GM19372 (cell line): ENCODE data around the gene RTF2.

Source experiments
- ATAC-seq: cut with Tn5 transposase; IDR thresholded peaks from one replicate; pipeline ENCODE4 v1.9.1; 2021; ENCODE audit warnings: mild to moderate bottlenecking, low read depth, moderate library complexity; ENCODE audit not compliant: unreplicated experiment

RTF2 gene

DNA sequence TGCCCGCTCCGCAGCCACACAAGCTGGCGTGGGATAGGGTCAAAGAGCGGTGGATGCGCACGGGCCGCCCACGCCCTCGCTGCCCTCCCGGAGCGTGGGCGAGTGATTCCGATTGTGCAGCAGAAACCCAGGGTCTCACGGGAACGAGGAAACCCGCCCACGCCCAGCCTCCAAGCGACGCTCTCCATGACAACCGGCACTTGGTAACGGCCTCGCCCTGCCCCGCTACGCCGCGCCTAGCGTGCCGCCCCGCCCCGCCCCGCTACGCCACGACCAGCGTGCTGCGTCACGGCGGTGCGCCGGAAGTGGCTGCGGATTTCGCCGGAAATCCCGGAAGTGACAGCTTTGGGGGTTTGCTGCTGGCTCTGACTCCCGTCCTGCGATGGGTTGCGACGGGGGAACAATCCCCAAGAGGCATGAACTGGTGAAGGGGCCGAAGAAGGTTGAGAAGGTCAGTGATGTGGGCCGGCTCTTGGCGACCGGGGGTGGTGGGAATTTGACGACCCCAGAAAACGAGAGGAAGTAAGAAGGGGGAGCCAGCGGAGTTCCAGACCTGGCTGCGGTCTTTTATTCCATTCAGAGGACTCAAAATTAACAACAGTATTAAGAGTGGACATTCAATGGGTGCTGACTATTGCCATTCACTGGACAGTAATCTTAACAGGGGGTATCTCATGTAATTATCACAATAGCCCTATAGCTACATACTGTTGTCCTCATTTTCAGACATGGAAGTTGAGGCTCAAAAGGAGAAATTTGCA is at the start of gene RTF2:
Gene RTF2, plus strand, starts transcription at position 312 of the 761 bp plus-strand sequence. Its CDS starts 71 bp downstream, at position 383.
- peak; percentile 98 for ATAC-seq

GRCh38 chr20:56420028-56420427 is 48.4 kb upstream of the RTF2 start:
- no peak for ATAC-seq

DNA sequence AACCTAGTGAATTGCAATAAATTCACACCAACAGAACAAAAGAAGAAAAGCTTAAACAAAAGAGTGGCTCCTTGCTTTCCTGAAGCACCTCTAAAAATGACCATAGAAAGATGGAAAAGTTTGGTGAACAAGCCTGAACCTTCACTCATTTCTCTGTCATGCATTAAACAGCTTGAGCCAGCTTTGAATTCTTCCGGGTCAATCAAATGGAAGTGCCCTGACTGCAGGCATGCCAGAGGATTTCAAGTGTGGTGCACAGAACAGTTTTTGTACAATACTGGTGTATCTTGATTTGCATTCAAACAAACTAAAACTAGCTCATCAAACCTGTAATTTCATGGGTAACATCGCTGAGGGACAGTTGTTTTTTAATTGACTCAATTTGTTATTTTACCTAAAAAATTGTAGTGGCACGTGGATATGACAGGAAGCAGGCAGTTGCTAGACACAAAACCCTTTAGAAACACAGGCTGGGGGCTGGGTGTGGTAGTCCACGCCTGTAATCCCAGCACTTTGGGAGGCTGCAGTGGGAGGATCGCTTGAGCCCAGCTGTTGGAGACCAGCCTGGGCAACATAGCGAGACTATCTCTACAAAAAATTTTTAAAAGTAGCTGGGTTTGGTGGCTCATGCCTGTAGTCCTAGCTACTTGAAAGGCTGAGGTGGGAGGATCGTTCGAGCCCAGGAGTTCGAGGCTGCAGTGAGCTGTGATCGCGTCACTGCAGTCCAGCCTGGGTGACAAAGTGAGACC is 47.3 kb upstream of the RTF2 start:
- ATAC-seq, result no peak

DNA sequence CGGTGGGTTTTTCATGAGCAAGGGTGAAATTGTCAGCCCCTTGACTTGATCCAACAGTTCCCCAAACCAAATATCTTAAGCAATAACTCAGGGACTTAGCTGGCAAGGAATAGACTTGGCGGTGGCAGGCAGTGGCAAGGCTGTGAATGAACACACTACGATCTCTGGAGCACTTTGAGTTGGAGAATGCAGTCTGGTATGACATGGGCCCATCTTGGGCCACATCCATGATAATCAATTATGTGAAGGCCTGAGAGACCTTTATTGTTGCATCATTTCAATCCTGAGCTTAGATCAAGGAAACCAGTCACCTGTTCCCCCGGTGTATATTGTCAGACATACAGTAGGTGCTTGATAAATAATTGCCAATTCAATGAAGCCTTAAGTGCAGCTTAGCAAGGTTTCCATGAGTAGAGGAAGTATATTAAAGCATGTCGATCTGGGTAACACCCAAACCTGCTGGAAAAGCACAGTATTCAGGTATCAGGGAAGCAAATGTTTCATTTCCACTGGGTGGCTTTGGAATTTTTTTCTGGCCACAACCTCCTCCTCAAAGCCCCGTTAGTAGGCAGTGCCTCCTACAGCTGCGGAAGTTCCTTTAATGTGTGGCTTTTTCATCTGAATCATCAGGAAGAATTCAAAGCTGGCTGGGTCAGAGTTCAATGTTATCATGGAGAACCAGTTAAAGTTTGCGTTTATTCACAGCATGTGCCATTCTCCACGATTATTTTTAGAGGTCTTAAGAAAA is 46.2 kb upstream of the RTF2 start:
- no peak for ATAC-seq

- ATAC-seq, result no peak
Observed at GRCh38 chr20:56422824-56423189, 45.6 kb upstream of the RTF2 start.

DNA sequence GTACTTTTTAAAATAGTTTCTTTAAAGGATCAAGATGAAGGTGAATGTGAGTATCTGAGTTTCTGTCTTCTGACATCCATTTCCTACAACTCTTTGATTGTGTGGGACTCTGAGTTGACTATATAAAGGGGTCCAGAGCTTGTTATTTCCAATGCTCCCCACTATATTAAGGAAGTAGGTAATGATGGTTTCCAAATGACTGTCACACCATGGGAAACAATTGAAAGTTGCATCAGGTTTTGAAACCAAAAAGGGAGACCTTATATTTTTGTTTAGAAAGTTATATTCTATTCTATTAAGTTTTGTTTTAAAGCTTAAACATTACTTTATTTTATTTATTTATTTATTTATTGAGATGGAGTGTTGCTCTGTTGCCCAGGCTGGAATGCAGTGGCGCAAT is 45.2 kb upstream of the RTF2 start:
- no peak for ATAC-seq

- ATAC-seq, result no peak
Observed at GRCh38 chr20:56423886-56424285, 44.5 kb upstream of the RTF2 start.

GRCh38 chr20:56424931-56425330 is 43.5 kb upstream of the RTF2 start:
- no peak for ATAC-seq

GRCh38 chr20:56426026-56426425 is 42.4 kb upstream of the RTF2 start:
- no peak for ATAC-seq

DNA sequence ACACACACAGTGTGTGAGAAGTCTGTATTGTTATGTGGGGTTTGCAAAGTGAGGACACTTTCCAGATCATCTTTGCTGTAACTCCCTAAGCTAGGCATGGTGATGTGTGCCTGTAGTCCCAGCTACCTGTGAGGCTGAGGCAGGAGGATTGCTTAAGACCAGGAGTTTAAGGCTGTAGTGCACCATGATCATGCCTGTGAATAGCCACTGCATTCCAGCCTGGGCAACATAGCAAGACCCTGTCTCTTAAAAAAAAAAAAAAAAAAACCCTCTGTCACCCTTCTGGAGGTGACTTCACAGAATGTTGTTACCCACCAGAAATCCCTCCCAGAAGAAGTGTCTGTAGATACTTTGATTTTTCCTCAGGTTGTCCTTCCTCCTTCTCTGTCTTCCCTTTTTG is 41.5 kb upstream of the RTF2 start:
- no peak for ATAC-seq

DNA sequence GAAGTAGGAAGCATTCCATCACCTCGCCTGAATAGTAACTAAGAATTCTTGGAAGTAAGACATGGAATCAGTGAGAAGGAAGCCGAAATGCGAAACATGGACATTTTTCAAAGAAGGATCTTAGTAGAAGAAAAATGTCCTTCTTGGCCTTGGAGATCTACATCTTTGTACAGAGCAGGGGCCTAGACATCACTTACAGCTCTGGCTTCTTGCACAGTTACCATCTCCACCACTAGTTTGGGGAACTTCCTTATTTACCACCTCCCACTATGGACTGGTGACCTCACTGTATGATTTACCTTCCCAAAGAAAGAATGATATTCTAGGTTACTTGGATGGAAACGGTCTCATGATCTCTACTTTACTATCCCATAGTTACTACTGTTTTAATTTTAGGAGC is 40.6 kb upstream of the RTF2 start:
- no peak for ATAC-seq

GRCh38 chr20:56428410-56428809 is 40.0 kb upstream of the RTF2 start:
- no peak for ATAC-seq

- ATAC-seq, result no peak
Observed at GRCh38 chr20:56428881-56429280, 39.5 kb upstream of the RTF2 start.

DNA sequence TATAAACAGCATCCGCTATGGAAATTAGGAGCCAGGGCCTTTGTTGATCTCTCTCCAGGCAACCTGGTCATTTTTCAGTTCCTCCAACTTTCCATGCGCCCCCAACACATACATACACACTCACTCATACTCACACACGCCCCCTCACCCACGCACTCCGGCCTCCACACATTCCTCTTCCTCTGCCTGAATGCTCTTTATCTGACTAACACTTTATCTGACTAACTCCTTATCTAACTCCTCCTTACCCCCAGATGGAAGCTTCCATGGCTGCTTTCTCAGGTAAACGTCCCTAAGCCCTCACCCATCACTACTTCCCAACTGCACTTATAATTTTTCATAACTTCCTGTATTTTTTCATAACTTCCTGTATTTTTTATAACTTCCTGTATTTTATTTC is 38.9 kb upstream of the RTF2 start:
- no peak for ATAC-seq

DNA sequence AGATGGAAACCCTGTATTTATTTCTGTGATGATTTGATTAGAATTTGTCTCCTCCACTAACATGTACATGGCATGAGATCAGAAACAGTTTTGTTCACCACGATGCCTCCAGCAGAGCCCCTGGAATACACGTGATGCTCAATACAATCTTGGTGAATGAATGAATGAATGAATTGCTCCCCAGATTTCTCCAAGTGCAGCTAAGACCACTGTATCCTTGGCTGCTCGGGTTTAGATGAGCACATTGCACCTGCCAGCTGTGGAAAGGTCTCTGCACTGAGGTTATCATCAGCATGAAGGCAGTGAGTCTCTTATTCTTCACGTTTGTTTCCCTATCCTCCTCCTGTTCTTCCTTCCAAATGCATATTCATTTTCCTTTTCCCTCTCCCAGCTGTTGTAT is 38.5 kb upstream of the RTF2 start:
- no peak for ATAC-seq

DNA sequence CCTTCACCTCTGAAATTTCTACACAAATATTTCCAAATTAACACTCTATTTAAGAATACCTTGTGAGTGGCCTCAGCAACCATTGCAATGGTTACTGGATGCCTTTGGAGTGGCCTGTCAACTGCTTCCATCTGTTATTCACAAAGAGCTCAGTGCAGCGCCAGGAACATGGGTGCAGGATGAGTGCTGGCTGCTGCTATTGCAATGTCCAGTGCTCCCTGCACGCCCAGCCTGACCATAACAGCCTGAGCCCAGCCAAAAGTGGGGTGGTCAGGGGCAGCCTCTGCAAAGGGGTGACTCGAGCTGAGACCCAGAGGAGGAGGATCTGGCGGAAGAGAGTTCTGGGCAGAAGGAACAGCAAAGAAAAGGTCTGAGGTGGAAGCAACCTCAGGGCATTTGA is 38.0 kb upstream of the RTF2 start:
- no peak for ATAC-seq

DNA sequence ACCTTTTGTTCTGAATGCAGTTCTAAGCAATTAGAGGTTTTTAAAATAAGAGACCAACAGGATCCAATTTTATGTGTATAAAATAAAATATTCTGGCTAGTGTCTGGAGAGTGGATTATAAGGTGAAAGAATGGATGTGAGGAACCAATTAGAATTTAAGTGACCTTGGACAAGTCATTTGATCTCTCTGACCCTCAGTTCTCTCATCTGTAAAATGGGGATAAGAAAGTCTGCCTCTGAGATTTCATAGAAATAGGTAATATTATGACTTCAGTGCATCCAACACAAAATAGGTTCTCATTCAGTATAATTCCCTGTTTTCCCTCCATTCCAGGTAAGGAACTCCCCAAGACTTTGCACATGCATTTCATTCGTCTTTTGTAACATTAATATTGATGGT is 37.5 kb upstream of the RTF2 start:
- ATAC-seq, result no peak

- ATAC-seq, result no peak
Observed at GRCh38 chr20:56431471-56431870, 37.0 kb upstream of the RTF2 start.

GRCh38 chr20:56433221-56433879 is 35.1 kb upstream of the RTF2 start:
- ATAC-seq, result no peak

GRCh38 chr20:56433880-56434255 is 34.6 kb upstream of the RTF2 start:
- no peak for ATAC-seq
